ENCODE measurements around the gene OSBP2. TPM values are rescaled to one million over a fixed set of nuclear protein-coding genes. Genes with fewer than 3 reads are reported as not detected.

OSBP2 gene
- total RNA-seq, 1 donor from 2014 or later = 18.0 TPM

DNA sequence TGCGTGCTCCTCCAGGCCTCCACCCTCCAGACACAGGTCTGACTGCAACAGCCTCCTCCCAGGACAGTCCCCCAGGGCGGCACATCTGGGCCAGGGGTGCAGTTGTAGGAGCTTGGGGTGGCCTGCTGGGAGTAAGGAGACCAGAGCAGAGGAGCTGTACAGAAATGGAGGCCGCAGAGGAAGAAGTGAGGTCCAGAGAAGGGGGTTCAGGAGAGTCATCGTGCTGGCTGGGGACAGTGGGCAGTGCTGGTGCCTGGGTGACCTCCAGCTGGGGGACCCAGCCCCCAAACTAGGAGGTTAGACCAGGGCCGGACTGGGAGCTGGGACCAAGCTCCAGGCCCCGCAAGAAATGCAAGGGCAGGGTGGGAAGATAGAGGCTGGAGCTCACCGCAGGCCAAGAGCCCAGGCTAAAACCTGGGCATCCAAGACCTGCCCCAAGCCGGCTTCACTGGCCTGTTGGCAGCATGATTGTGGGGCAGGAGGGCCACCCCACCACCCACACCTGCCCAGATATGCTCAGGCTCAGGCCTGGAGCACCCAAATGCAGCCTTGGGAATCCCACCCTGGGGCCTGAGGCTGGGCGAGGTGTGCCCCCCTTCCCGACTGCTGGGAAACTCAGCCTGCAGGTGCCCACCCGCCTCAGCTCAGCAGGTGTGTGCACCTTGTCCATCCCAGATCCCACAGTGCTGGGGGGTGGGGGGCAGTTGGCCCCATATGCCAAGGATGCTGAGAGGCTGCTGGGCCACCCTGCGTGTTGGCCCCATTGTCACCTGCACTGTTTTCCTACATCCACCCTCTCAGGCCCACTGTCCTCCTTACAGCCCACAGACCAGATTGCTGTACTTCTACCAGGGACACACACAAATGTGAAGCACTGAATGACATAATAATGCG, 177.0 kb downstream of the OSBP2 start:
- DNase-seq = no peak

DNA sequence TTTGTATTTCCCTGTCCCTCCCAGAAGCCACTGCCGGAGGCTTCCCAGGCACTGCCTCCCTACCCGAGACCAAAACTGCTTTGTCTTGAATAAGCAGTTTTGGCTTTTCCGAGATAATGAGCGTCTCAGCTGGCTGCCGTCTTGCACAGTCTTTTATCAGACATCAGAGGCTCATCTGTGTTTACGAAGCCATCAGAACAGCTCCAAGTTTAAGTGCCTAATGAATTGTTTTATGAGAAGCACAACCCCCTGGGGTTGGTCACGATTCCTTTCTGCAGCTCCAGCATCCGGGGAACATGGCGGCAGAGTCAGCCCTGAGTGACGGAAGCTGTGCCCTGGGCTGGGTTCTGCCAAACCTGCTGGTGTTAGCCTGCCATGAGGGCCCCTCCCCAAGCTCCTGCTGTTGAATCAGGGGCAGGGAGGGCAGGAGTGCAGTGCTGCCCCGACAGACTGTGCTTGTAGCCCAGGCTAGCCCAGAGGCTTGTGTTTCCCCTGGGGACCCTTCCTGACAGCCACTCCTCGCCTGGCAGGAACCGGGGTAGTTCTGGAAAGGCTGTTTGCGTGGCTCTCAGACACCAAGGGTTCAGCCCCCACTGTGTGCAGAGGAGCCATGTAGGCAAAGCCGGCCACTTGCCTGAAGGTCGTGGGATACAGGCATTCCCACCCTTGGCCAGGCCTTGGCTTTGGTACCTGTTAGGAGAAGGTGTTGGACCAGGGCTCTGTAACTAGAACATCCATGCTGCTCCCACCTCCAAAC, 177.8 kb downstream of the OSBP2 start:
- no peak for DNase-seq

DNA sequence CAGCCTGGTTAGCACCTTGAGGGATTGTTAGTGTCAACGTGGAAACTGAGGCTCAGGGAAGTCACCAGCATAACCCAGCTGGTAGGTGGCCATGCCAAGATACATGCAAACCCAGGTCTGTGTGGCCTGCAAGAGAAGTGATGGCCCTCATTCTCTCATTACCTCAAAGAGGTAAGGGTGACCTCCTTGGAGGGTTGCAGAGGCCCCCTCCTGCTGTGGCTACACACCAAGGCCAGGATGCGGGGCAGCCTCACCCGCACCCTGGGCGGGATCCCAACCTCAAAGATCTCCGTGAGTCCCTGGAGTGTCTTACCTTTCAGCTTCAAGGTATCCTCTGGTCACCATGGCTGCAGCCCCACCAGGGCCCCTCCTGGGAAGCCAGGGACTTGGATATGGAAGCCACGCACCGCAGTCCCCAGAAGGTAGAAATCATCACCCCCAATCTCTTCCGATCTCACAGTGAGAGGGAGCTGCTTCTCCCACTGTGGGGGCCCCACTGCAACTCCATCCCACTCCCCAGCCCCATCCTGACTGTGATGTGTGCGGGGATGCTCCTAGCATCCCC, 178.5 kb downstream of the OSBP2 start:
- DNase-seq = no peak

GRCh38 chr22:30873661-30874060, 179.0 kb downstream of the OSBP2 start:
- no peak for DNase-seq

DNA sequence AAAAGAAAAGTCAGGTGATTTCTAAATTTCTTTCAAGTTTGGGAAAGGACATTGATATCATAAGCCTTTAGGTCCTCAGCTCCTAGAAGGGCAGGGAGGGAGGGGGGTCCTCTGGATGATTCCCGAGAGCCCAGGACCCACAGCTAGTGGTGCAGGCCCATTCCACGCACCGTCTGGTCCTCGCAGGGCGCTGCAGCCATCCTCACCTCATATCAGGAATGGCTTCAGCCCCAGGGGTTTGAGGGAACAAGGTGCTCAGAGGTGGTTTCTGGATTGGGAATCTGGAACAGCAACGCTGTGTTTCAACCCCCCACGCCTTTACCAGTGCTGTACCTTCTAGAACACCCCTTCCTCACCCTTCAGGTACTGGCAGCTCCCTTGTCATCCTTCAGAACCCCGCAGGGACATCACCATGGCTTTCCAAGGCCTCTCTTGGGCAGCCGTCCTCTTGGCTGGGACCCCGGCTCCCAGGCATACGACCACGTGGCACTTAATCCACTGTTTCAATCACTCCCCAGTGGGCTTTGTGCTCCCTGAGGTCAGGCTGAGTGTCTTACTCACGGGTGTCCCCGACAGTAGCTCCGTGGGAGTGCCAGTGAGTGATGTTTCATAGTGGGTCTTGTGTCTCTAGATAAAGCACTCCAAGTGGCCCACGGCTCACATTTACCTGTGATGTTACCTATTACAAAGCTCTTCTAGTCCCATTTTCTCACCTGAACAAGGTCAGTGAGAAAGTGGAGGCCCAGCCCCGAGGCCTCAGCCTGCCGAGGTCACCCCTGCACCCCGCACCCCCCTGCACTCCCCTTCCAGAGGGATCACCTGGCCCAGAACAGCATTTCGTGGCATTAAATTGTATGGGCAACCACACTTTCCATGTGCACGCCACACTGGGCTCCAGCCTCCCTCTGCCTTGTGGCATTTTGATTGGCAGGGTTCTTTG, 180.0 kb downstream of the OSBP2 start:
- no peak for DNase-seq

GRCh38 chr22:30875481-30876215, 181.0 kb downstream of the OSBP2 start:
- no peak for DNase-seq

DNA sequence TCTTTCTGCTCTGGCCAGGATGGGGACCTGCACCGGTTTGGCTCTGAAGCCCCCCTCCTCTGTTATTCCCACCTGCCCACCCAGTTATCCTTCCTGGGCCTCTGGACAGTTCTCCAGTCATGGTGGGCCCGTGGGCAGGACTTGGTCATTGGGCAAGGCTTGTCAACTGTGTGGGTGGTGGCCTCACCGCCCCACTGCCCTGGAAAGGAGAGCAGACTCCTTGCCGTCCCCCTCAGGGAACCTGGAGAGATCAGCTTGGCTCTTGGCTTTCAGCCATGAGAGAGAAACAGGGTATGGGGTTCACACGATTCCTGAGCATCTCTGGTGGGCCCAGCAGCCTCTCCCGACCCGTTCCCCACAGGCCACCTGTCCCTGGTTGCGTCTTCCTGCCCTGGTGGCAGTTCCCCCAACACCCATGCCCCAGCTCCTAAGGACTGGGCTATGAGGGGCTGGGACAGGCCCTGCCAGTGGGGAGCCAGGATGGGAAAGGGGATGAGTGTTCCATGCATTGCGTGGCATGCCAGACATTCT, 181.6 kb downstream of the OSBP2 start:
- DNase-seq = no peak

- no peak for DNase-seq
These were observed 182.4 kb downstream of the OSBP2 start for GRCh38 chr22:30876915-30877553.

DNA sequence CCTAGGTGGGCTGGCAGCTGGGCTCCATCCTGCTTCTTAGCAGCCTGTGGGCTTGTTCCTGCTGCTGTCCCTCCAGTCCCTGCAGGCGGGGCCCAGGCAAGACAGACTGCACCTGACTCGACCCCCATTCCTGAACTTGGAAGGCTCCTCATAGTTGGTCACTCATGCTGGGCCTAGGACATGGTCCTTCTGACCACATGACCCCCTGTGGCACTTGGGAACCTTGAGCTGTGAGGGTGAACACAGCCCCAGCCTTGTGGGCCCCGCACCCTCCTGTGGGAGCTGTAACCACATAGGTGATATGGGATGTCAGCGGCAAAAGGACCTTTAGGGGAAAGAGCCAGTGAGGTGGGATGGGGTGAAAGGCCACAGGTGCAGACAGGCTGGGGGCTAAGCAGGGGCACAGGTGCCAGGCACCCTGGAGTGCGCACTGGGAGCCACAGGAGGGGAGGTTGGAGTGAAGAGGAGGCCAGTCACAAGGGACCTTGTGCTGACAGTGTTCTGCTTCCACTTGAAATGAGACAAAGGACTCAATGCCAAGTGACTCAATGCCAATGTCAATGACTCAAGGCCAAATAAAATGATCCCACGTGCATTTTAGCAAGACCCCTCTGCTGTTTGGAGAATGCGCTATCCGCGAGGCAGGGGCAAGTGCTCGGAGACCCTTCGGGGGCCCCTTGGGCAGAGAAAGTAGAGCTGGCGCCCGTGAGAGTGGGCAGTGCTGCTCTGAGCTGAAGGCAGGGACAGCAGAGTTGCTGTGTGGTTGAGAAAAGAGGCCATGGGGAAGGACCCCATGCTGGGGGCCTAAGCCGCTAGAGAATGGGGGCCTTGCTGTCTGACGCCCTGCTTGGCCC, 183.2 kb downstream of the OSBP2 start:
- DNase-seq = no peak

DNA sequence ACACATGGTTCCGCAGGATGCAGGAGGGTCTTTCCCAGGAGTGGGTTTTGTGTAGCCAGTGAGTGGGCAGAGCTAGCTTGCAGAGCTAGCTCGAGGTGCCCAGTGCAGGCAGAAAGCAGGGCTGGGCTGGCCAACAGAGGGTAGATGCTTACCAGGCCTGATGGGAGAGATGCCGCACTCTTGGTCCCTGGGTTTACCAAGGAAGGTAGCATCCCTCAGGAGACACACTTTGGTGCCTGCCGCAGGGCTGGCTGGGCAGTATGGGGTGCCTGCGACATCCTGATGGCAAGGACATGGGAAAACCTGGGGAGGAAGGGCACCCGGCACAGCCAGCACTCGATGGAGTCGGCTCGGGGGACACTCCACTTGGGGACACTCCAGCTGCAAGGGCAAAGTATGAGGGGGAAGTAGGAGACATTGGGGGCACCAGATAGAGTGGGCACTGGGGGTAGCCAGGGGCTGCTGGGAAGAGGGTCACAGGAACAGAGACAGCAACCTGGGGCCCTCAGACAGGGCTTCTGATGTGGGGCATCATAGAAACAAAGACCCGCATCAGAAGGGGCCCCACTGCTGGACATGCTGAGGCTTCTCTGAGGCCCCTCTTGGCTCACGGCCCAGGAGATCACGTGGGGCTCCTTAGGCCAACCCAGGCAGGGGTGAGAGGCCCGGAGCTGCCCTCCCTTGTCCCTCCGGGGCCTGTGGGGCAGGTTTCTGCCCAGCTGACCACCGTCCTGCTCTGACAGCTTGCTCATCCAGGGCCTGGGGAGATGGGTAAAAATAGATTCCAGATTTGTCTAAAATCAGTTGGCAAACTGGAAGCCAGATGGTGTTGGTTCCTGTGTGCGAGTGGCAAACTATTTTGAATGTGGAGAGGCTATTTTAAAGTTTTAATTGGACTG, 184.1 kb downstream of the OSBP2 start:
- no peak for DNase-seq

- DNase-seq = no peak
These were observed 184.7 kb downstream of the OSBP2 start for GRCh38 chr22:30879415-30879797.

DNA sequence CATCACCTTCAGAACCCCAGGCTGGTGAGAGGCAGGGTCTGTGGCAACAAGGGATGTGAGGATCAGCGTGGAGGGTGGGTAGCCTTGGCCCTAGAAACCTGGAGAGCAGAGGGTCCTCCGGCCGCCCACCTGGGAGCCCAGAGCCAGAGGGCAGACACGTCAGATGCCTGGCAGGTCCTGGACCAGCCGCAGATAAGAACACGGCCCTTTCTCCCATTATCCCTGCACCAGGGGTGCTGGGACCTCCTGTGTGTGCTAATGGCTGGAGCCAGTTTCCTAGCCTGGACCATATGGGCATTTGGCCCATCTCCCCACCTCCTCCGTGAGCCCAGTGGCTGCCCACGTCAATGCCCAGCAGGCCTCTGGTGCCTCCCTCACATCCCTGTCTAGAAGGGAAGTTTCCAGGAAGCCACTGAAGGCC, 185.5 kb downstream of the OSBP2 start:
- no peak for DNase-seq

DNA sequence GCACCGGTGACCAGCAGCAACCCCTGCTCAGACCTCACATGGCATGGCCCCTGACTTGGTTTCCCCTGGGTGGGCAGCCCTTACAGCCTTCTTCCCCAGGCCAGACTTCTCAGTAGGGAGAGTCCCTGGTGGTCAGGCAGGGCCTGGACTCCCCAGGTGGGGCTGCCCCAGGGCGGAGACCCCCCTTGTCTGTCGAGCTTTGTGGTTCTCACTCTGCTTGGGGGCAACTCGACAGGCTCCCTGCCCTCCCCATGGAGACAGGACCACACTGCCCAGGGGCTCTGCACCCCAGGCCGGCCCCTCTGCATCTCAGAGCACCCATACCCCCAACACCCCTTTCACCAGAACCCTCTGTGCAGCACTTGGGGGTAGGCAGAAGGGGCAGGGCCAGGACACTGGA, 186.2 kb downstream of the OSBP2 start:
- no peak for DNase-seq

- no peak for DNase-seq
These were observed 186.9 kb downstream of the OSBP2 start for GRCh38 chr22:30881361-30882183.

DNA sequence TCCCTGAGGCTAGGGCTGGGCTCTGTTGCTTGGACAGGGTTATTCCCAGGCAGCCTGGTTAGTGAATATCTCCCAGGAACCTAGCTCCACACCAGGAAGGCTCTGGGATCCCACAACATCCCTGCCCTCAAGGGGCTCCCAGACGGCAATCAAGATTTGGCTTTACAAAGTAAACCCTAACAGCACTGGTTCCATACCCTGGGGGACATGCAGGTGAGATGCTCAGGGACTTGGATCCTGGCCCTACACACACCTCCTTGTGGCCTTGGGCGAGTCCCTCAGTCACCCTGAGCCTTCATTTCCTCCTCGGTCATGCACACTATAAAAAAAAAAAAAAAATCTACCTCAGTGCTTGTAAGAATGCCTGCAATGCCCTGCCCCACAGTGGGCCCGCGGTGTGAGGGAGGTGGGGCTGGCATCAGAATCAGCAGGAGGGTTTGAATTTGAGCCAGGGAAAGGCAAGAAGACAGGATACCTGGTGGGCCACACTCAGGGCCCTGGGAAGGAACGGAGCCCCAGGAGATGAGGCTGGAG, 187.6 kb downstream of the OSBP2 start:
- DNase-seq = no peak

GRCh38 chr22:30882974-30883533, 188.4 kb downstream of the OSBP2 start:
- DNase-seq = no peak

- DNase-seq = no peak
These were observed 189.0 kb downstream of the OSBP2 start for GRCh38 chr22:30883586-30884145.

Measured in dermis blood vessel endothelial cell (primary cell).